ENCODE data around the gene XCL1. TPM values are rescaled to one million over a fixed set of nuclear protein-coding genes. Genes with fewer than 3 reads are reported as not detected.

XCL1 gene
- total and polyA plus RNA-seq, 10 of the 15 experiments (the other 5 are each of a cell fraction or from before 2014, with no cell fraction given), result 0.68 to 1,222 (median 12.2) TPM

DNA sequence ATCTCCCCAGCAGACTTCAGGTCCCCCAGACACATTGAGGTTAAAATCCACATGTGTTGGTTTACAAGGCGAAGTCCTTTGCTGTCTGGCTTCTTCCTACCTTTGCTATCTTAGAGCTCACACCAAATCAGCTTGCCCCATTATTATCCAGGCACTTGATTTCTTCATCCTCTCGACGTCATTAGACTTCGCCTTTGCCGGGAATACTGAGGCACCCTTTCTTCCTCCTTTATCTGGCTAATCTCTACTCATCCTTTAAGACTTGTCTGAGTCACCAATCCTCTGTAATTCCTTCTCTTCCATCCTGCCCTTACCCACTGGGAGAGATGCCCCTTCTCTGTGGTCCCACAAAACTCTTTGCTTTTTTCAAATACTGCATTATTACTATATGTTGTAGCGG lies 23.4 kb upstream of the XCL1 start (continued):
- TF ChIP-seq ZBTB40 (IDR thresholded peaks at IDR 0.05; ENCODE audit: borderline replicate concordance), result no peak
- TF ChIP-seq NRF1 (conservative IDR thresholded peaks at IDR 0.05; ENCODE audit: low read depth, low read length), result no peak
- TF ChIP-seq MYB (IDR thresholded peaks at IDR 0.05; ENCODE audit: borderline replicate concordance, low read depth, low read length), result no peak

GRCh38 chr1:168553680-168554553 lies 22.5 kb upstream of the XCL1 start:
- no peaks in the 10 kb centered on the region for H3K9me3 ChIP-seq (replicated peaks; ENCODE audit: control insufficient read depth, insufficient read depth, low read length)
- in situ Hi-C loops (cut with MboI), result no loop called here
- no peaks in the 10 kb centered on the region for H4K20me1 ChIP-seq (ENCODE audit: control insufficient read depth, insufficient read depth)
- H2AFZ ChIP-seq (ENCODE audit: control insufficient read depth, low read depth, low read length), result no peak overlapping the region
- FAIRE-seq (no peak), DNase-seq (ENCODE audit: low read depth, low spot score) (no peak), ATAC-seq (peak; percentile 70)
- no peaks in the 10 kb centered on the region for H3K27me3 ChIP-seq (replicated peaks in 1 of 2; ENCODE audit: control insufficient read depth in 2 of 2, insufficient read depth in 2 of 2, low read length in 1 of 2)
- RAD21 ChIA-PET (ENCODE audit: unreplicated experiment), result interaction anchor here (0.8 to 8.0 kb wide), 30 partner anchors 8 to 537 kb away, joined by 3 to 218 read pairs (median 8); partner anchors contain the start of gene XCL2
- no peaks in the 10 kb centered on the region for H3K36me3 ChIP-seq (ENCODE audit: control insufficient read depth in 2 of 2, insufficient read depth in 2 of 2, low read length in 1 of 2)
- no peak overlapping the region for H3K27ac ChIP-seq (ENCODE audit: control insufficient read depth, insufficient read depth)
- H3K4me1 ChIP-seq (ENCODE audit: control insufficient read depth, insufficient read depth, low read length), result no peaks in the 10 kb centered on the region; the same call in 1 of the 2 replicates
- H3K4me2 ChIP-seq (ENCODE audit: control insufficient read depth, insufficient read depth), result no peak overlapping the region
- no TSS peak for BruUV-seq (replicated peaks)
- H3K9ac ChIP-seq (ENCODE audit: control insufficient read depth, insufficient read depth, low read length), result no peak overlapping the region
- no peak overlapping the region for H3K4me3 ChIP-seq
- POLR2A ChIA-PET, result interaction anchor here (0.5 to 7.3 kb wide), 22 partner anchors 9 to 941 kb away, joined by 3 to 56 read pairs (median 4); no protein-coding TSS in a partner anchor
- no peaks in the 10 kb centered on the region for H3K79me2 ChIP-seq (ENCODE audit: control insufficient read depth, insufficient read depth, low read length)
- SMC1A ChIA-PET (ENCODE audit: uncharacterized antibody, unreplicated experiment), result interaction anchor here (0.9 to 8.0 kb wide), 29 partner anchors 11 to 471 kb away, joined by 3 to 257 read pairs (median 9); partner anchors contain the start of genes XCL1 and XCL2
- intact Hi-C loops (cut with micrococcal nuclease; ENCODE audit: unreplicated experiment), result loop anchor here (2.0 to 10.0 kb wide), 2 partner anchors 43 to 89 kb away; no protein-coding TSS in a partner anchor
- WGBS (ENCODE audit: insufficient coverage, insufficient replicate concordance, low lambda C conversion rate, missing lambda C conversion rate), result 3% methylated on average over 5 of the region's 5 CpGs
- CTCF ChIA-PET, result interaction anchor here (0.8 to 5.3 kb wide), 25 partner anchors 9 to 211 kb away, joined by 3 to 28 read pairs (median 6); no protein-coding TSS in a partner anchor
- TF ChIP-seq TAF1 (IDR thresholded peaks at IDR 0.05; ENCODE audit: borderline replicate concordance, low read depth, low read length), result no peak
- TF ChIP-seq ZSCAN29 (IDR thresholded peaks at IDR 0.05), result peak; percentile 11; the same call in 1 of the 2 replicates
- TF ChIP-seq EZH2 (IDR thresholded peaks at IDR 0.05; ENCODE audit: borderline replicate concordance, control insufficient read depth, low read depth, low read length), result no peak
- no peak for TF ChIP-seq RCOR1 (conservative IDR thresholded peaks at IDR 0.05; ENCODE audit: low read depth, low read length)
- TF ChIP-seq KAT2A (conservative IDR thresholded peaks at IDR 0.05; ENCODE audit: control insufficient read depth, low read depth, low read length), result no peak
- TF ChIP-seq POLR2AphosphoS5 (IDR thresholded peaks at IDR 0.05; ENCODE audit: low read length), result no peak
- TF ChIP-seq MTA2 (IDR thresholded peaks at IDR 0.05; ENCODE audit: low read depth), result peak; percentile 85
- no peak for TF ChIP-seq FOS (IDR thresholded peaks at IDR 0.05; ENCODE audit: borderline replicate concordance, extremely low read depth, insufficient read length)
- TF ChIP-seq, protein P1, sequence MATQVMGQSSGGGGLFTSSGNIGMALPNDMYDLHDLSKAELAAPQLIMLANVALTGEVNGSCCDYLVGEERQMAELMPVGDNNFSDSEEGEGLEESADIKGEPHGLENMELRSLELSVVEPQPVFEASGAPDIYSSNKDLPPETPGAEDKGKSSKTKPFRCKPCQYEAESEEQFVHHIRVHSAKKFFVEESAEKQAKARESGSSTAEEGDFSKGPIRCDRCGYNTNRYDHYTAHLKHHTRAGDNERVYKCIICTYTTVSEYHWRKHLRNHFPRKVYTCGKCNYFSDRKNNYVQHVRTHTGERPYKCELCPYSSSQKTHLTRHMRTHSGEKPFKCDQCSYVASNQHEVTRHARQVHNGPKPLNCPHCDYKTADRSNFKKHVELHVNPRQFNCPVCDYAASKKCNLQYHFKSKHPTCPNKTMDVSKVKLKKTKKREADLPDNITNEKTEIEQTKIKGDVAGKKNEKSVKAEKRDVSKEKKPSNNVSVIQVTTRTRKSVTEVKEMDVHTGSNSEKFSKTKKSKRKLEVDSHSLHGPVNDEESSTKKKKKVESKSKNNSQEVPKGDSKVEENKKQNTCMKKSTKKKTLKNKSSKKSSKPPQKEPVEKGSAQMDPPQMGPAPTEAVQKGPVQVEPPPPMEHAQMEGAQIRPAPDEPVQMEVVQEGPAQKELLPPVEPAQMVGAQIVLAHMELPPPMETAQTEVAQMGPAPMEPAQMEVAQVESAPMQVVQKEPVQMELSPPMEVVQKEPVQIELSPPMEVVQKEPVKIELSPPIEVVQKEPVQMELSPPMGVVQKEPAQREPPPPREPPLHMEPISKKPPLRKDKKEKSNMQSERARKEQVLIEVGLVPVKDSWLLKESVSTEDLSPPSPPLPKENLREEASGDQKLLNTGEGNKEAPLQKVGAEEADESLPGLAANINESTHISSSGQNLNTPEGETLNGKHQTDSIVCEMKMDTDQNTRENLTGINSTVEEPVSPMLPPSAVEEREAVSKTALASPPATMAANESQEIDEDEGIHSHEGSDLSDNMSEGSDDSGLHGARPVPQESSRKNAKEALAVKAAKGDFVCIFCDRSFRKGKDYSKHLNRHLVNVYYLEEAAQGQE (IDR thresholded peaks at IDR 0.05; ENCODE audit: low read depth, low read length), result no peak
- TF ChIP-seq ZNF217 (IDR thresholded peaks at IDR 0.05), result peak; percentile 63; the same call in 1 of the 2 replicates
